ENCODE measurements around the gene ZNF385B.

Gene ZNF385B

DNA sequence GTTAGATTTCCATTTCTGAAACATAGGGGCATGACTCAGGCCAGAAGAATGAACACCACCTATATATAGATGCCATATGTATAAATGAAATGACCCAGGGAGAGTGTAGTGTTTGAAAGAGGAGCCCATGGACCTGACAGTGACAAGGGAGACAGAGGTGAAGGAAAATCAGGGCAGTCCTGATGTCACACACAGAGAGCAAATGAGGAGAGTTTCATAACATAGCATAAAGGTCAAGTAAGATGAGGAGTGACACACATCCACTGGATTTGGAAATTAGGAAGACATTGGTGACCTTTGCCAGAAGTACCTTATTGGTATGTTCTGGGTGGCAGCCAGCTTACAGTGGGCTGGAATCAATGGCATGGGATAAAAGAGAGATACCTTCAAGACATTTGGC is 276.7 kb downstream of the ZNF385B start:
- DNase-seq (ENCODE audit: low read depth) = no peak

DNA sequence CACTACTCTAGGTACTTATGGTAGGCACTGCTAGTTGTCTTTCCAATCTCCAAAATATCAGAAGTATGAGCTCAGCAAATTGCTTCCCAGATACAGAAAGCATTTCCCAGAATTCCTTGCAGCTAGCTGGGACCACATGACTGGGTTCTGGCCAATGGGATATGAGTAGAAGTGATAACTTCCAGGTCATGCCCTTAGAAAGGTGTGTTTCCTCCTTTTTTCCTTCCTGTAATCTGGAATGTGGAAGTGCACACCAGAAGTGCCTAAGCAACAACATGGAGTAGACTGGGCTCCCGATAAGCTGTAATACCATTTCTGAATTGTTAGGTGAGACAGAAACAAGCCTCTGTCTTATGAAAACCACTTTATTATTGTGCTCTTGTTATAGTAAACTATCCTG is 279.8 kb downstream of the ZNF385B start:
- no peak for DNase-seq (ENCODE audit: low read depth)

DNA sequence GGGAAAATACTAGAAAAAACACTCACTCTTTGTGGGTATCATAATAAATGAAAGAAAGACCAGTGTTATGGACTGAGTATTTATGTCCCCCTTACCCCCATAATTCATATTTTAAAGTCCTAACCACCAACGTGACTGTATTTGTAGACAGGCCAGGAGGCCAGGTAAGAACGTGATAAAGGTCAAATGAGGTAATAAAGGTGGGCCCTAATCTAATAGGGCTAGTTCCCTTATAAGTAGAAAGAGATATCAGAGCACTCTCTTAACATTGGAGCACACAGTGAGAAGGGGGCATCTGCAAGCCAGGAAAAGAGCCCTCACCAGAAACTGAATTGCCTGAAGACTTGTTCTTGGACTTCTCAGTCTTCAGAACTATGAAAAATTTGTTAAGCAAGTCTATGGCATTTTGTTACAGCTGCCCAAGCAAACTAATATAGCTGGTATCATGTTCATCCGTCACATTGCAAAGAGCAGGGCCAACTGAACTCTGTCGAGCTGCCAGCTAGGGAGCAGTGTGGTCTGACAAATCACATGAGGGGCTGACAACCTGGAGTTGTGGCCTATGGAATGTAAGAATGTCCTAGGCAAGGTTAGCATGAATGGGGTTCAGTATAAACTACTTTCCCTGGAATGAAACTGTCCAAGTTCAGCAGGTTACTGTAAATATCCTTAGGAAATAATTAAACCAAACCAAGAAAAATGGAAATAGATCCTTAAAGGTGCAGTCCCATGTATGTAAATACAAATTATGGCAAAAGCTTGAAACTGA is 280.9 kb downstream of the ZNF385B start:
- no peak for DNase-seq (ENCODE audit: low read depth)

DNA sequence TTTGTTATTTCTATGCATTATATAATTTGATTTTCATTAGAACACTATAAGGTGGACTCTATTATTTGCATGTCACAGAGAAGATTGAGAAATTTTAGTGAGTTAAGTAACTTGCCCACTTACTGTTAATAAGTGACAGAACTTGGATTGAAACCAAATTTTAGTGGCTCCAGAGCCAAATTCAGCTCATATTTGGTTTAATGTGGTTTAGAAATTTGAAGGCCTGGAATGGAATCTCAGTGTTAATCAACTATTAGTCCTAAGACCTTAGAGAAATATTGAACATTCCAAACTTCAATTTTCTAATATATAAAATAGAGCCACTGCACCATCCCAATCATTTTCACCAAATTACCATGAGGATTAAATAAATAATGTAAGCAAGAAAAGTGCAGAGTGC is 281.6 kb downstream of the ZNF385B start:
- DNase-seq (ENCODE audit: low read depth) = no peak

DNA sequence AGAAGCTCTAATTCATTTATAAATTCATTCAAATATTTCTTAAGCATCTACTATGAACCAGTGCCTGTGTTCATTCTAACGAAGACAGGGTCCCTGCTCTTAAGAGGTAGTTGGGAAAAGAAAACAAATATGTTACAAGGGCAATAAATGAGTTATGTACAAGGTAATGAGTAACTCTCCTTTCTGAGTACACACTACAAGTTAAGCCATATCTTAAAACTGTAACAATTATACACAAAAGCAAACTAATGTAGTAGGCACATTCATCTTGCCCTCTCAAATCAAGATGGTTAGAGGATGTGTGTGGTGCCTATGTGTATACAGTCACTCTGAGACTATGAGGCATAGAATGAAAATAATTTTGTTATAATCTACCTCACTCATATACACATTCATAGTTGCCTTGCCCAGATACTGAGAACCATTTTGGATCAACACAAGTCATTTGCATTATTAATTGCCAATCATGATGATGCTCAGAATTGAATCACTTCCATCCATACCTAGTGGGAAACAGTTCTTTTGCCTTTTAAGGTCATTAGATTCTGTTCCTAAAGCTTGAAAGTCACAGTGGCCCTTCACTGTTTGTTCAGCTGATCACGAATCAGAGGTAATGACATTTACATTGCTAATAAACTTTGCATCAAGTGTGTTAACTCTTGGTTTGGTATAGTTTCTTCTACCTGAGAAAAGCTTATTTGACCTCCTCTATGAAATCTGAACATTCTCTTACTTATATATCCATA is 283.1 kb downstream of the ZNF385B start:
- no peak for DNase-seq (ENCODE audit: low read depth)

DNA sequence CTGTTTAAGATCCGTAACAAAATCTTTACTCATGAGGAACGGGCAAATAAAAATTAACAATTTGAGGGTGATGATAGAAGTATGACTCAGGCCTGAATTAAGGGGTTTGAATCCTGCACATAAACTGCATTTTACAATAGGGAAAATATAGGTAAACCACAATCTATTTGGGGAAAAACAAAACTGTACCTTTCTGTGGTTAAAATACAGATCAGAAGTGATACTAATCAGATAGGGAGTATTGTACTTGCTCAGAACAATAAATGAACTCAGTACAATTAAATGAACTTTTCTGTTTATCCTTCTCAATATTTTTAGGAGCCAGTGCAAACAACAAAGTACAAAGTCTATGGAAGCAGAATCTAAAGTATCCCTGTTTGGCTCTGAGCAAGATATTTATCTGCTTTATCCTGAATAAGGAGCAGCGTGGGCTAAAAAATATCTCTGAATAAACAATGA is 287.3 kb downstream of the ZNF385B start:
- no peak for DNase-seq (ENCODE audit: low read depth)

DNA sequence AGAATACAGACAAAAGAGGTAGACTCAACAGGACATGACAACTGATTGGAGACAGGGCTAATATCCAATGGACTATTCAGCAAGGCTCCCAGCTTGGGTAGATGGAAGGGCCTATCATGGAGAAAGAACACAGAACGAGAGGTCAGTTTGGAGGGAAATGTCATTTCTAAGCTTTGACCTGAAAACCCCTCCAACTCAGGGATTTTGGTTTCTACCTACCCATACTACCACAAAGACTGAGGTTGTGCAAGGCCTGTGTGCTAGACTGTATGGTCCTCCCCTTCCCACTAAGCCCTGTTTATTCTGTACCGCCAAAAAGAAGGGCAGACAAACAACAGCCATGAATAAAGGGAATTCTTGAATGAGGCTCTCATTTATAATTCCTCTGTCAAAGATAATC is 288.9 kb downstream of the ZNF385B start:
- no peak for DNase-seq (ENCODE audit: low read depth)

DNA sequence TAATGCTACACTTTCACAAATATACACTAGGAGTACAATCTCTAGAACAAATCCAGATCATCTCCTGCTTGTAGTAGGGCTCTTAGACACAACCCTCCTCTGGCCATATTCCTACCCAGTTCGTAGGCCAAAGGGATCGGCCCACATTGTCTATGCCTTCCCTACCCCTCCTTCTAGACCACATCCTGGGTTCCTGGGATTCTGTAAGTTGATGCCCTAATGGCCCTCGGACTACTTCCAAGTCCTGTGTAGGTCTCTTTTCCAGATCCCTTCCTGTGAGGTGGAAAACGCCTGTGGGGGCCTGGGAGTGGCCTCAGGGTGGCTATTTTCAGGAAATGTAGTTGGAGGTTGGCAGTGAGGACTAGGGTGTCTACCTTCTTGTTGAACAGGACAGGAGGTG is 289.7 kb downstream of the ZNF385B start:
- no peak for DNase-seq (ENCODE audit: low read depth)

DNA sequence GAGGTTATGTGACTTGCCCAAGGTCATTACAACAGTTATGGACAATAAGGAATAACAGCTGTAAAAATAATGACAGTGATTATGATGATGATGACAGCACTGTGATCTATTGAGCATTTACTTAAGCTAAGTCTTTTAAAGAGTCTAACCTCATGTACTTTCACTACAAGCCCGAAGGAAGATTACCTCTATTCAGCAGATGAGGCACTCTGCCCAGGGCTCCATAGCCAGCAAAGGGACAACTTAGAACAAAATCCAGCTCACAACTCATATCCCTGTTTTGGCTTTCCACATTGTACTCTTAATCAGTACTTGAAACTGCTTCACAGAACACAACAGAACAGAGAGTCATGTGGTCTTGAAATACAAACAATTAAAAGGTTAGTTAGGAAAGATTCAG is 290.2 kb downstream of the ZNF385B start:
- DNase-seq (ENCODE audit: low read depth) = no peak

DNA sequence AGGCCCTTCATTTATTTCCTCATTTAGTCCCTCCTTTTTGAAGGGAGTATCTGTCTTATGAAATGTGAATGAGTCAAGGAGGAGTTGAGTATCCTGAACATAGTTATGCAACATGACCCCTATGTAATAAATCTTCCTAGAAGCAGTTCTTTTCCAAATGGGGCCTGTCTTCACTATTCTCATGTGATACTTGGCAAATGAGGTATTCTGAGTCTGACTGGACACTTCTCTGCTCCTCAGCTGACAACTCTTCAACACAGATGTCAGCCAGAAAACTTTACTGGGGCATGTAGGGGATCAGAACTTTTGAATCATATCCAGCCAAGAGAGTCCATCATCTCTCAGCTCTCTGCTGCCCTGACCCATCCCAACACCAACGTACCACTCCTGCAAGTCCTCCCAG is 291.6 kb downstream of the ZNF385B start:
- no peak for DNase-seq (ENCODE audit: low read depth)

DNA sequence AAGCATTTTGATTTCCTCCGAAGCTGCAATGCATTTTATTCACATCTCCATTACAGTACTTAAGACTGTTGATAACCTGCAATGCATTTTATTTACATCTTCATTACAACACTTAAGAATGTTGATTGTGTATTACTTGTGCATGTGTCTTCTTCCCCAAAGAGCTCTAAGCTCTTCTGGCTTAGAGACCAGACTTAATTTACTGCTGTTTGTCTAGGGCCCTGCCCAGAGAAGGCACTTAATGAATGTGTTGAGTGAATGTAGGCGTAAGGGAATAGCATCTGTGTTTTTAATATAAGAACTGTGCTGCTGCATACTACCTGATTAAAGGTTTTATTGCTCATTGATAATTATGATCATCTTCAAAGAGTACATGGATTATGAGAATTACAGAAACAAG is 295.6 kb downstream of the ZNF385B start:
- no peak for DNase-seq (ENCODE audit: low read depth)

DNA sequence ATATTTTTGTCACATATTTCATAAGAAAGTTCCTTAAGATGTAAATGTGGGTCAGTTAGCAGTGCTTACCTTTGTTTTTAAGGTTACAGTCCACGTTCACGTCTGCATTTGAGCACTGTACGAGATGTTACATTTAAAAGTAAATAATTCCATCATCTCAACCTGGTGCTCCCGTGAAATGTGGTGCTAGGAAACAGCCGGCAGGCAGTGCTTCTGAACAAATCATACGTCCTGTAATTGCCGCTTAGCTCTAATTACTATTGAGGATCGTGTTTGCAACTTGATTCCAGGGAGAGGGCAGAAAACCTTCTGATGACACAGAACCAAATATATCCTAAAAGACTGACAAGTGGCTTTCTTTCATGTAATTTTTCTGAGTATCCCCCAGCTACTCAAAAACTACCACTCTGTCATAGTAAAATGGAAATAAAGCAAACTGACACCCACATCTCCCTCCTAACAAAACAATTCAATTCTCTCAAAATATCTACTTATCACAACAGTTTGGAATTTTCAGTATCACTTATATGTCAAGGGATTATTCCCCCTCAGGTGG is 299.0 kb downstream of the ZNF385B start:
- DNase-seq (ENCODE audit: low read depth) = no peak

DNA sequence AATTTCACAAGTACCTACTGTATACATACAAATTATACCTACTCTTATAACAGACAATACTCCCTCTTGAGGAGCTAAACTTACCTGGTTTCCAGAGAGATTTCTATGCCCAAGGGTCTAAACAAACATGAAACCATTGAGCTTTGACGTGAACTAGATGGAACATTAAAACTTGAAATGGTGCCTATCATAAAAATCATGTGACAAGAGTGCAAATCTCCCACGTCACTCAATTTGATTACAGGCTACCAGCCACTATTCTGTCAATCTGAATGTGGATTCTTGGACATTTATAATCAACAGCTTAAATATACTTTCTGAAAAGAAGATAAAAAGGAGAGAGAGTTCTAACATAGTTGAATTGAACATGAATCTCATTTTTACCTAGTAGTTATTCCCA is 299.7 kb downstream of the ZNF385B start:
- no peak for DNase-seq (ENCODE audit: low read depth)

DNA sequence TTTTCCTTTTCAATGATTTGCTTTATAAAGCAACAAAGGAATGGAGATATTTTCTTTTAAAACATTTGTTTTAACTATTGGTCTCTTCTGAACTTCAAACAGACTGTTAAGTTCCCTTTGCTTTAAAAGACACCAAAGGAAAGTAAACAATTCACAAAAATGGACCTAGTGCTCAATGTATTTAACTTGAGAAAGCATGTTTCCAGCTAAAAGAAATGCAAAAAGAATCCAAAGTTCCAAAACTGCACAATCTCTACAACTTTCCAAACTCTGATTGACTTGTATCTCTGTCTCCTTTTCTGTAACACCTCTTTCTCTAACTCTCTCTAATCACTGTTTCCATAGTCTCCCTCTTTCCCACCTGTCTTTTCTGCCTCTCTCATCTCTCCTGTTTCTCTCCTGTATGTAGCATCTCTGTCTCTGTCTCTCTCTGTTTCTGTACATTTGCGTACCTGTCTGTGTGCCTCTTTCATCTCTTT is 301.1 kb downstream of the ZNF385B start:
- no peak for DNase-seq (ENCODE audit: low read depth)

DNA sequence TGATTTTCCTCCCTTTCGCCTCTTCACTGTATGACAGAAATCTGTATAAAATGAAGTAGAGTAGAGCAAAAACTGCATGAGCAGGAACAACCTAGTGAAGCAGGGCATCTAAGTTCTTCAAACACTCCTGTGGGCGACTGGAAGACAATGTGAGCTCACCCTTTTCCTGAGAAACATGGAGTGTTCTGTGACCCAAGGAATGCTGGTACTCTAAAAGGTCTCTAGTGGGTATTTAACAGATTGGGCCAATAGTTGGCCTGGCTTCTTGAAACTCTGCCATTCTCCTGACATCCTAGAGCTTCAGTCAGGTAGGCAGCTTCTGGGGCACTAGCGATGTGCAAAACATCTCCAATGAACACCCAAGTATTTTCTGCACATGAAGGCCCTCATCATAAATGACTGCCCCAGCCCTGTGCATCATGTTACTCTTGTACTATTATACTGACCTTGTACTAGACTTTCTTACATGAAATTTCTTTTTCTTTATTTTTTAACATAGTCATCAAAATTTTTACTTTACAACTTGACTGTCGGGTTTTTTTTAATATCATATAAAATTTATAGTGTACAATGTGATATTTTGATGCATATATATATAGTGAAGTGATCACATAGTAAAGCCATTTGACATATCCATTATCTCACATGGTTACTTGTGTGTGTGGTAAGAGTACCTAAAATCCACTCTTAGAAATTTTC is 302.2 kb downstream of the ZNF385B start:
- DNase-seq (ENCODE audit: low read depth) = no peak

DNA sequence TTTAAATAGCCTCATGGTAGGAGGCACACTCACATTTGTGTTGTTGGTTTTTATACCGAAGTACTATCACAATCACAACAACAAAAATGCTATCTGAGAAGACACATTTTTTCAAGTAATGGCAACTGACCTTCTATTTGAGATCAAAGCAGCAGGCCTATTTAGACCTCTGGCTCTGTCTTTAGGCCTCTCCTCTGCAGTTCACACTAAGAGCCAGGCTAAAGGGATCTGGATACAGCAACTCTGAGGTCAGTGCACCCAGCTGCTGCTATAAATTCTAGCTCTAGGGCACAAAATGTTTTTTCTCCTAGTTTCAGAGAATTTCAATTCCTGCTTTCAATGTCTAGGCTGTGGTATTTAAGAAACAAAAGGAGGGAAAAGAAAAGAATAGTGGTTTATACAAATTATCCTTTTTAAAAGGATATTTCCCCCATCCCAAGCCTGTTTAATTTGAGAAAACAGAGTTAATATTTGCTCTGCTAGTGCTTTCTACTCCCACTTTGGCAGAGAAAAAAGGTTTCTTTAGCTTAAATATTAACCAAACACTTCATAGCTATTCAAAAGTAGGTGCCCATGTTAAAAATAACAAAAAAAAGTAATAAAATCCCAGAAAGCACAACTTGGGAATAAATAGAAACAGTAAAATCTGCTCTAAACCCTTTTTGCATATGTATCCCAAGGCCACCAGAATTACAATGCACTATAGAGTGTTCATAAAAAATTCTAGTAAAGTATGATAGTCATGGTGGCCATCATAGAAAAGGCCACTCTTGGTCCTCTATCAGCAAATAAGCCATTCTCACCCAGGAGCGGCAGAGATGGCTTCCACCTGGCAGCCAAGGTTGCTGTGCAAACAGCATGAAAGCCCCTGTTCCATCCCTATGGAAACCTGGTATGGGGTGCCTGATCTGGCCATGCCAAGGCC is 303.1 kb downstream of the ZNF385B start:
- no peak for DNase-seq (ENCODE audit: low read depth)

DNA sequence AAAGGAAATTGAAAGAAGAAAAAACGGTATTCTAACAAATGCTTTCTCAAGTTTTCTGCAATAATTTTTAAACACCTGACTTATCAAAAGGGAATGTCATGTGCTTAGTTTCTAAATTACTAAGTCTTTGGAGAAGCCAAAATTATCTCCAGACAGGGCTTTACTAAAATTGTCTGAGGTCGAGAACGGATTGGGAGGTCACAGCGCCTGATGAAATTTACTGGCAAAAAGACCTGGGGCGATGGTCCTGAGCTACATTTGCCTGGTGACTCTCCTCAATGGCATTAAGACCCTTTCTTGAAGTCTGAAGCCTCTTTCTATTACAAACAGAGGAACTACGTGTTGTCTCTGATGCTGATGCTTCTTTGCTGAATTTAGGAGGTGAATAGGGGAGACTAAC is 305.0 kb downstream of the ZNF385B start:
- DNase-seq (ENCODE audit: low read depth) = no peak

DNA sequence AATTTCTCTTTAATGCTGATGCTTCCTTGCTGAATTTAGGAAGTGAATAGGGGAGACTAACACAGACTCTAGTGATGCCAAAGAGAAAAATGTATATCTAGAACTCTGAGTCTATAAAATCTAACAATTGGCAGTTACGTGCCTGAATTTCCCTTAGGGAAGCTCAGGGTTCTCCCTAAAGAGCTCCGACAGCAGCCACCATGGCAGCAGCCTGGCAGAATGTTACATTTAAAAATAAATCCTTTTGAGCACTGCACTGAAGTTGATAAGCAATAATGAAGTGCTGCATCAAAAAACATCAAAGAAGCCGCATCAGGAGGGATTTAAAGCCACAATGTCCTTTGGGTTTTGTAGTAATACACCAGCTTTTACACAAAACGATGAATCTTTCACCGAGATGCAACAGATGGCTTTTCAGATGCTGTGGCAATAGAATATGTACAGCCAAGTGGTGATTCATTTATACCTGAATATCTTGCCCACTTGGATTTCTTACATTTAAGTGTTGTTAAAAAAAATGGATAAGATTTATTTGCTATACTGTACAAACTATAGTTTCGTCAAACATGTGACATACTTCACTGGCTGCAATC is 305.6 kb downstream of the ZNF385B start:
- no peak for DNase-seq (ENCODE audit: low read depth)

DNA sequence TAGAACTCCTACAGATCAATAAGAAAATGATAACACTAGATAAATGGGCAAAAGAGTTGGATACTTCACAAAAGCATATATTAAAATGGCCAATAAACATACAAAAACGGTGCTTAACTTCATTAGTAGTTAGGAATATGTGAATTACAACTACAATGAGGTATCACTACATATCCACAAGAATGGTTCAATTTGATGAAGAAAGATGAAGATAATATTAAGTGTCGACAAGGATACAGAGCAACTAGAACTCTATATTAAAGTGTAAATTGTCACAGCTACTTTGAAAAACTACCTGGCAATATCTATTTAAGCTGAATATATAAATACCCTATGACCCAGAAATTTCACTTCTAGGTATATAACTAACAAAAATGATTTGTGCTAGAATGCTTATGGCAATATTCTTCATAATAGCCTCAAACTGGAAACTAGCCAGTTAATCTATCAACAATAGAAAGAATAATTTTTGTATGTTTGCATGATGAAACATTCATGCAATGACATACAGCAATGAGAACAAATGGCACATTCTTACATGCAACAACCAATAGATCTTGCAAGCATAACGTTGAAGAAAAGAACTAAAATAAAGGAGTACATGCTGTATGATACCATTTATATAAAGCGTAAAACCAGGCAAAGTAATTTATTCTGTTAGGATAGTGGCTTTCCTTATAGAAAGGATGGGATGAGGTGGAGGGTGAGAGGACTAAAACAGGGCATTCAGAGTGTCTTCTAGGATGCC is 306.6 kb downstream of the ZNF385B start:
- DNase-seq (ENCODE audit: low read depth) = no peak

DNA sequence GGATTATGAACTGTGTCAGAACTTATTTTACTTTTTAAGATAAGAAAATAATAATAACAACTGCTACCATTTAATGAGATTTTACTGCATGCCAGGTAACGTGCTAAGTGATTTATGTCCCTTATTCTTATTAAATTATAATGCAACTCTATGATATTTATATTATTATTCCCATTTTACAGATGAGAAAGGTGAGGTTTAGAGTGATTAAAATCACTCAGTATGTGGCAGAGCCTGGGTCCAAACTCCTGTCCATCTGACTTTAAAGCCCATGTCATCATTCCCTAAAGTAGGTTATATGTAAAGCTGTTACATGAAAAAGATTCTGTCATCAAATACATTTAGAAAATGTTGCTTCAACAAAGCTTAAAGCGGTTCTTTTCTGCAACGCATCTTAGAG is 308.0 kb downstream of the ZNF385B start:
- DNase-seq (ENCODE audit: low read depth) = no peak
